Gastrocnemius medialis (tissue), 4 donors: ENCODE data around the gene AIG1.

ENCODE experiments used
- CTCF ChIP-seq, 5 experiments: fragments of 450-650 bp in 3 of 5; fragments of 200-600 bp in 2 of 5; sonication (generic) in 2 of 5; IDR thresholded peaks in 4 of 5; conservative IDR thresholded peaks in 1 of 5; 1 replicate in 4 of 5; 2 replicates in 1 of 5; pipeline ENCODE4 v1.5.1; 2016 to 2019; ENCODE audit warnings: antibody characterized with exemption in 5 of 5, mild to moderate bottlenecking in 3 of 5, moderate library complexity in 3 of 5
- POLR2A ChIP-seq, 2 donors: fragments of 450-650 bp; IDR thresholded peaks; one replicate each; pipeline ENCODE4 v1.6.1; 2017; ENCODE audit warnings: antibody characterized with exemption in 2 of 2, mild to moderate bottlenecking in 2 of 2, moderate library complexity in 2 of 2

GRCh38 chr6:143099647-143100046 is 39.0 kb downstream of the AIG1 start:
- TF ChIP-seq CTCF (IDR thresholded peaks at IDR 0.05 in 4 of 5, conservative IDR thresholded peaks at IDR 0.05 in 1 of 5) (no peak), POLR2A (IDR thresholded peaks at IDR 0.05) (no peak)
